8988T (cell line): ENCODE measurements around the gene GABRG3.

Experiments
- DNase-seq: peaks from one replicate; pipeline ENCODE4 v3.0.0; 2011

GABRG3 gene

DNA sequence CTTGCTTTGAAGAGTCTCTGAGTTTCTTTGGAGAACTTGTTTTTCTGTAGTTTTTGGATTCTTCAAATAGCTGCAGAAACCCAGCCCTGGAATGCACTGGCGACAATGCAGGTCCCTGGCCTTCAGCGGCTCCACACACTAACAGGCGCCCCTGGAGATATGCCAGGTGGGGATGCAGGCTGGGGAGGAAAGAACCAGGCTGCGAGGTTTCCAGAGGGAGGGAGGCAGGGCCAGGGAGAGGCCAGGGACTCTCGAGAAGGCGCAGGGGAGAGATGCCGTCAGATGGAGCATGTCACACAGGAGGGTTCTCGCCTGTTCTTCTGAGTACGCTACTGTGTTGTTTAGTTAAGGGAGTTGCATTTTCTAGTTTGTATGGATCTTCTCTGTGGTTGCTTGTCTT, 283.1 kb downstream of the GABRG3 start:
- DNase-seq, result no peak

DNA sequence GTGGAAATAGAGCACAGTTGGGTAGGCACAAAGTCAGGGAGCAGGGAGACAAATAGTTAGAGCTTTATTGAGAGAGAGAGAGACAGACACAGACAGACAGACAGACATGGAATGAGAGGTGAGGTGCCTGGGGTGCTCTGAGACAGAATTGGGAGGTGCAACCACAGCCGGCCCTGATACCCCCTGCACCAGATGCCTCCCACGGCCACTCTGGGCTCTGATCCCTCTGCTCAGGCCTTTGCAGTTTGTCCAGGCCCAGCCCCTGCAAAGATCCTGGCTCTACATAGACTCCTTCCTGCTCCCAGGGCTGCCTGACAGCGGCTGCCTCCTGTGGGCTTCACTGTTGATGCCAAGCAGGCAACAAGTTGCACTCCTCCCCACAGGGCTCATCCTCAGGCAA, 283.8 kb downstream of the GABRG3 start:
- no peak for DNase-seq

DNA sequence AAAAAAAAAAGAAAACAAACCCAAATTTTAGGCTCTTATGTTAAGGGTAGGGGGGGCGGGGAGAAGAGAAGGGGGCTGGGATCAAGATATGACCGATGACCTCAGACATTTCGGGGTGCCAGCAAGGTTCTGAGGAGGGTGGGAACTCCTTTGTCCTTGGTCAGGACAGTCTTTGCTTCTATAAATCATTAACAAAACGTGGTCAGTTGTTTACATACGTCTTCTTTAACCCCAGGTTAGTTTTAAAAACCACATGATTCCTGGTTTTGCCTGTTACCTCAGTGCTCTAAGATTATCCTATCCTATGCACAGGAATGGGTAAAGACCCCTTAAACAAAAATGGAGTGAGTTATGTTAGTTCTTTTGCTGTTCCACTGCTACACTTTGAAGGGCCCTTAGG, 285.5 kb downstream of the GABRG3 start:
- DNase-seq, result no peak

DNA sequence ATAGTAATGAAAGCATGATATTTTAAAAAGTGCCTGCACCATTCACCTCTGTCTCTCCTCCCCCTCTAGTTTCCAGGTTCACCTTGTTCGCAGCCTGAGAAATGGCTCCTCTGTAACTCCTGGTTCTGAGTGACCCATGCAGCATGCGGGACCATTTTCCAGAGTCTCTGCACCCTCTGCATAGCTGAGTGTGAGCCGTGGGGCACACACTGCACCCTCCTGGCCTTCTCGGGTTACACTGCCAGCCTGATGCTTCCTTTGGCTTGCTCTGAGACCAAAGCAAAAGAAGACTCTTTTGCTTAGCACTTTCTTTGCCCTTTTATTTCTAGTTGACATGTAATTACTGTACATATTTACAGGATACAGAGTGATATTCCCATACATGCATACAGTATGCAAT, 287.3 kb downstream of the GABRG3 start:
- DNase-seq, result no peak

DNA sequence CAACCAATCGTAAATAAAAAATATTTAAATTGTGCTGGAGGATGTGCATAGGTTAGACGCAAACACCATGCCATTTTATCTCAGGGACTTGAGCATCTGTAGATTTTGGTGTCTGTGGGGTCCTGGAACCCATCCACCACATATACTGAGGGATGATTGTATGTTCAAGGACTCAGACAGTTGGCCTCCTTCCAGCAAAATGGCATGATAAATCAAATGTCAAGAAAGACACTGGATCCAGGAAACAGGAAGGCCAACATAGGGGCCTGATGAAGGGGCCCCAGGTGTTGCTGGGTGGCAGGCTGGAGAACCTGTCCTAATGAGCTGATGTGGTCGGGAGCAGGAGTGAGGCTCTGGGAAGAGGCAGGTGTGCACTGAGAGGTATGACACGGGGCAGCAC, 289.5 kb downstream of the GABRG3 start:
- no peak for DNase-seq

DNA sequence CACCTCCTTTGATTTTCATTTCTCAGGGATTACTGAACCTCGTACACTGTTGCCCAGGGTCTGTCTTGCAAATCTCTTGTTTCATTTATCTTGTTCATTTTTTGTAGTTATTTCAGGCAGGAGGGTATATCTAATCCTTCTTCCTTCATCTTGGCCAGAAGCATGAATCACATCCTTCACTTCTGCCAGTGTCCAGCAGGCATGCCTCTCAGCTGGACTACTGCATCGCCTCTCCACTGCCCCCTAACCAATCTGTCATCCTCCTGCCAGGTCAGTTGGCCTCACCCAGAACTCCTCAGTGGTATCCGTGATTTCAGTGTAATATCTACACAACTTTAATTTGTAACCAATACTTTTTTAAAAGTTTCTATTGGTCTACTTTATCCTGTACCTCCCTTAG, 297.9 kb downstream of the GABRG3 start:
- DNase-seq, result no peak

DNA sequence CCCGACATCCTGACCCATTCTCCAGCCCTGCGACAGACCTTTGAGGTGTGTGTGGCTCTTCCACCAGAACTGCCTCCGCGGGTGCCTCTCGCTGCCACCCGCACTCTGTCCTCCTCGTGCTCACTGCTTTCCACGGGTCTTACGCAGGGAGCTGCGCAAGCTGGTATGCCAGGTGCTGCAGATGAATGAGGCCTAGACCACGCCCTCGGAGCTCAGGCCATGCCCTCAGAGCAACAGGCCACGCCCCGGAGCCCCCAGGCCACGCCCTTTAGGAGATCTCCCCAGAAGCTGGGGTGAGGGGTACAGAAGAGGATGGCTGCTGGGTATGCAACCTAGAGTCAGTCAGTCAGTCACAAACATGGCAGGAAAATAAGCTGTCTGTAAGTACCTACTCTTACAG, 300.3 kb downstream of the GABRG3 start:
- DNase-seq, result no peak

DNA sequence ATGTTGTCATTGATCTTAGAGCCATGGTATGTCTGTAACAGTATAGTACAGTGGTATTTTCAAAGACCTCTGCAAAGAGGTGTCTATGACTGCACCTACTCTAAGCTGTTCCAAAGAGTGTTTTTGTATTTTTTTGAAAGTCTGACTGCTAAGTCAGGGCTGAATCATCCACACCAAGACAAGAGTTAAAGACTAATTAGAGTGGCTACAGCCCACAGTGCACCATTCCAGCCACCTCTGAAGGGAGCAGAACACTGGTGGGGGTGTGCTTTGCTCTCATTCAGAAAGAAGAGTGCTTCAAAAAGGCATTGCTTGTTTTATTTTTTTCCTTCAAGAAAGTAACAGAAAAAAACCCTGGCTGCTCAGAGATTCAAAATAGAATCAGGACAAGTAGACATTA, 301.4 kb downstream of the GABRG3 start:
- no peak for DNase-seq

DNA sequence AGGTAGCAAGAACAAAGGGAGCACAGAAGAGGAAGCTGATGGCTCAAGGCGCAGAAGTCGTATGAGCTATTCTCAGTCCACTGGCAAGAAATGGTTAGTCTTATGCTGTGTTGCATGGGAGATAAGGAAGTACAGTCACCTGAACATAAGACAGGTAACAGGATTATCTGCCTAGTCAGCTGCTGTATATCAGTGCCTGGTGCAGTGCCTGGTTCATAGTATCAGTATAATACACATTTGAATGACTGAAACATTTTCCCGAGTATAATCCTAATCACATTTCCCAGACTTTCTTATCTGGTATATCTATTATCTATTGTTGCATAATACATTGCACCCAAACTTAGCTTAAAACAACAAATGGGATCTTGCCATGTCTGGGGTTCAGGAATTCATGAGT, 302.5 kb downstream of the GABRG3 start:
- no peak for DNase-seq

DNA sequence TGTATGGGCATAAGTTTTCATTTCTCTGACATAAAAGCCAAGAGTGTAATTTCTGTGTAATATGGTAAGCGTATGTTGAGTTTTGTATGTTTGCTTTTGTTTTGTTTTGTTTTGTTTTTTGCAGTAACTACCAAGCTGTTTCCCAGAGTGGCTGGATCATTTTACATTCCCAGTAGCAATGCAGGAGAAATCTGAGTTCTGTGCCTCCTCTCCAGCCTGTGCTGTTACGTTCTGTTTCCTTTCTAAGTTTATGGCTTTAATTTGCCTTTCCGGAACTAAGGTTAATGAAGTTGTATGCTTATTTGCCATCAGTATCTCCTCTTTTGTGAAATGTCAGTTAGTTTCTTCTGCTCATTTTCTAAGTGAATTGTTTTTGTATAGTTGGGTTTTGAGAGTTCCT, 307.8 kb downstream of the GABRG3 start:
- no peak for DNase-seq

DNA sequence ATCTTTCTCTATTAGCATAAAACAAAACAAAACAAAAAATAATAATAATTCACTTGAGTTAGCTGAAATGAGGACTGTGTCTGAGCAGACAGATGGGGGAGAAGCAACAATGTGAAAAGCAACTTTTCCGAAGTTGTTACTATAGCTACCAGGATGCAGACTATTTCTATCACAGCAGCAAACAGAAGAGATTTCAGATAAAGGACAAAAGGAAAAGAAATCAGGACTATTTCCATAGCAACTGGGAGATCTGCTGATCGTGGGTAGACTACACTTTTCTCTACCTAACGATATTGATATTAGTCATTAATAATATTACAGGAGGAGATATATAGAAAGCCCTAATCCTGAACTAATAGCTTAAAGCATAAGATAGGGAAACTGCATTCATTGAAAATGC, 321.7 kb downstream of the GABRG3 start:
- no peak for DNase-seq

DNA sequence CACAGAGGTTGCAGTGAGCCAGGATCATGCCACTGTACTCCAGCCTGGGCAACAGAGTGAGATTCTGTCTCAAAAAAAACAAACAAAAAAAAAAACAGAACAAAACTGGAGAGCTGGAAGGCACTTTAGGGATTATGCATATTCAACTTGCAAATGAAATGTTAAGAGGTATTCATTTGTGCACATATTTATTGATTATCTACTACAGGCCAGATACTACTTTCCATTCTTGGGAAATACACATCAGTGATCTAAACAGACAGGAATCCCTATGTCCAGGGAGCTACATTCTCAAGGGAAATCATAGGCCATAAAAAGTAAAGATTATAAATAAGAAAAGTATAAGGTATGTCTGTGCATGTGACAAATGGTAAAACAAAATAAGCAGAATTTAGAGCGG, 322.6 kb downstream of the GABRG3 start:
- no peak for DNase-seq

DNA sequence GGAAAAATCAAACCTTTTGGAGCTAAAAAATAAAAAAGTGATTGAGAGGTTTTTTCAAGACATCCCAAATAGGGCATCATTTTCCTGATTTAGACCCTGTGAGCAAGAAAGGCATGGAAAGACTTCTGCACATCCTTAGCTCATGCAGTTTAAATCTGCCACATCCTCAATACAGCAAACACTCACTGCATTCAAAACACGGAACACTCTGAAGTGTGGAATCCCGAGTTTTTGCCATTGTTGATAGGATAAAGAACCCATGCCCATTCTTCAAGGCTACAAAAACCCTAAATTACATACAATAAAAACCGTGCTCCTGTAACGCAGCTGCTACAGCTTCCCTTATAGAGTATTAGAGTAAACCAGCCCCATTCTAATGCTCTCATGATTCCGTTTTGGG, 346.8 kb downstream of the GABRG3 start:
- DNase-seq, result no peak

DNA sequence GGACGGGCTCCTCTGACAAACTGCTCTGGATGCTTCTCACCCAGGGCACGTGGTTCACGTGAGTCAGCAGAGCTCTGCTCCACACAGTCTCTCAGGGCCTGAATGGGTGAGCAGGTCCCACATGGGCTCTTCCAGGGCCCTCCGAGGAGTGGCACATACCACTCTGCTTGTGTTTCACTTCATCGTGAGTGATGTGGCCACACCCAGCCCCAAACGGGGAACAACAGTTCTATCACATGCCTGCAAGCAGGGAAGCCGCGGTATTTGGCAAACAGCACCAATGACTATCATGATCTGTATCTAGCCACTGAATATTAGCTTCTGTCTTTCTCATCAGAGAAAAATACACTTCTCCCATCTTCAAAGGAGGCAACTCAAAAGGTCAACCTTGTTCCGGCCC, 352.8 kb downstream of the GABRG3 start:
- no peak for DNase-seq

DNA sequence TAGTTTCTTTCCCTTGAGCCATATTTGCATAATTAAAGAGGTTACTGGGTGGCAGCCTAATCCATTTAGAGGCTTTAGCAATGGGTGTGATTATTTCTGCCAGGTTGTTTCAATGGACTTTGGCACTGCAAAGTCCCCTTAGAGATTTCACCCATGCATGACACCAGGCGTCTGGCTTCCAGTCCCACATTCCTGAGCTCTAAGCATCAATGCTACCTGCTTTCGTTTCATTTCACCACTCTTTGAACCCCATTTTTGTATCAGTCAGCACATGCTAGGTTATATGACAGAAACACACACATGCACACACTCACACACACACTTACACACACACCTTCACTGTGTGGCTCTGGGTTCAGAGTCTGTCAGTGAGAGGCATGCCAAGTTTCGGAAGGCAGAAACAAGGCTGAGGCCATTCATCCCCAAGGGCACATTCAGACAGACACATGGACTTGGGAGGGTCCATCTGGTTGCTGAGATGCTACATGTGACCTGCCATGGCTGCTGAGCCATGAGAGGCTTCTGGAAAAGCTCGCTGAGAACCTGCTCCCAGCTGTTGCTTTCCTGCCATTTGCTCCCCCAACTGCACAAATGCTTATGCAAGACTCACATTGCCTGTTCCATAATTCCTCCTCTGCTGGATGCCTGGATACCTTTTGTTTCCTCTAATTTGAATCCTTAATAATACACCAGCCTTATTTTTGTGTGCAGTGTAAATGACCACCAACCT, 354.1 kb downstream of the GABRG3 start:
- no peak for DNase-seq

DNA sequence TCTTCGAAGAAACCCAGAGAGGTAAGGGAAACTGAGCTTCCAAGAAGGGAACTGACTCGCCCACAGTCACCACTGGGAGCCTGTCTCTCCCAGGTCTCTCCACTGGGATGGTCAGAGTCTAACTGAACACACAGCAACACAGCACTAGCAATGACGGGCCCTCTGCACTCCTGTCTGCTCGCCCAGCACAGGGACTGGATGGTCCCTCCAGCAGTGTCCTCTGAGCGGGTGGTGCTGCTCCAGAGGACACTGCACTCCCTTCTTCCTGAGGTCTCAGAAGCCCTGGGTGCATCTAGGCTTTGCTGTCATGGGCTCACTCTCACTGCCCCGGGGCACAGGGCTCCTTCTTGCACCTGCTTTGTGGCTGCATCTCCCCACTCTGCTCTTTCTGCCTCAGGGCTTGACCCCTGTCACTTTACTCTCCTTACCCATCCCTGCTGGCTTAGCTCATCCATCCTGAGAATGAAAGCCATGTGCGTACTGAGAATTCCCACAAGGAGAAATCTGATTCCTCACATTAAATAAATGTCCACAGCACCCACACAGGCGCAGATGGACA, 356.6 kb downstream of the GABRG3 start:
- DNase-seq, result no peak

DNA sequence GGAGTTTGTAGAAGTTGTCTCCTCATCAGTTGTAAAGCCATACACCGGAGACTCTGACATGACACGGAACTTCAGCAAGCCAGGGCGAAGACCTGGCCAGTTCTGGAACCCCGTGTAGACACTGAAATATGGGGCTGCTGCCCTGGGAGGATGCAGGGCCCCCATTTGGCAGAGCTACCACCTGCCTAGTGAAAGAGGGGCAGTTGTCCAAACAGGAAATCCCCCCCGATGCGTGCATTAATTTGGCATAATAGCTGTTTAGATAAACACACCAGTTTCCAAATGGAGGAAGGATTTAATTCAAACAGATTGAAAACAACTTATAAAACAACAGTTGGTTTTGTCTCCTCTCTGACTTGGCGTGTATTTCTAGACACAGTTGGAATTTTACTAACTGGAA, 357.2 kb downstream of the GABRG3 start:
- no peak for DNase-seq

DNA sequence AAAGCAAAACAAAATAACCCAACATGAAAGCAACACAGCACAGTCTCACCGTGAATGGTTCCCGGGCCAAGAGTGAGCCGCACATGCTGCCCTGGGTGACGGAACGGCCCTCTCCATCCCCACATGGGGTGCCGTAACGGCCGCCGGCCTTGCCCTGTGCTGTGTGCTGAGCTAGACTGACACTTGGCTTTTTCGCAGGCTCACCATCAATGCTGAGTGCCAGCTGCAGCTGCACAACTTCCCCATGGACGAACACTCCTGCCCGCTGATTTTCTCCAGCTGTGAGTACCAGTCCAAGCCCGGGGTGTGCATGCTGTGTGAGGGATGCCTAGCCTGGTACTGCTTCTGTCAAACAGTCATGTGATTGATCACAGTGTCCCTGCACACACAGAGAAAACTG, 357.6 kb downstream of the GABRG3 start:
- DNase-seq, result no peak

DNA sequence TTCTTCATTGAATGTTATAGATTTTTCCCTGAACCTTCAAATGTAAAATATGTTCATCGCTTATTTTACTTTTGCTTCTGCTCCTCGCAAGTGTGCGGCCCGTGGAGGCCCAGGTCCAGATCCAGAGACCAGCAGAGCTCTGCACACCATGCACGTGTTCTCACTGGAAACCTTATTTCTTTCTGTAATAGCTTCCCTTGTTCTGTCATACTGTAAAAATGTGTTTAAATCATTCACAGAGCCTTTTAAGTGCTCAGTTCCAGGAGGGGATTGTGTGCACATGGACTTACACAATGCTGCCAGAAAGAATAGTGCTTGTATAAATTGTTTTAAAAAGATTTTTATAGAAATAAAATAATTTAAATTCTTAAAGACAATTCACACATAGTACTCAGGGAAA, 359.3 kb downstream of the GABRG3 start:
- no peak for DNase-seq

DNA sequence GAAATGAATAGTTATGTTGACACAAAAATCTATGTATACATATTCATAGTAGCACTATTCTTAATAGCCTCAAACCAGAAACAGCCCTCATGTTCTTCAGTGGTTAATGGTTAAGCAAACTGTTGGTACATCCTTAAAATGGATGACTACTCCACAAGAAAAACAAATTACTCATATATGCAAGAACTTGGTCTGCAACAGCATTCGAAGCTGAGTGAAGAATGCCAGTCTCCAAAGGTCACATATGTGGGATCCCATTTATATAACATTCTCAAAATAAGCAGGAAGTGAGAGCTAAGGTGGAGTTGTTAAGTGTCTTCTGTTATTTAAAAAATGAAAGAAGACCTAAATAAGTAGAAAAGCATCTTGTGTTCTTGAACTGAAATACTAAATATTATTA, 365.7 kb downstream of the GABRG3 start:
- DNase-seq, result no peak

DNA sequence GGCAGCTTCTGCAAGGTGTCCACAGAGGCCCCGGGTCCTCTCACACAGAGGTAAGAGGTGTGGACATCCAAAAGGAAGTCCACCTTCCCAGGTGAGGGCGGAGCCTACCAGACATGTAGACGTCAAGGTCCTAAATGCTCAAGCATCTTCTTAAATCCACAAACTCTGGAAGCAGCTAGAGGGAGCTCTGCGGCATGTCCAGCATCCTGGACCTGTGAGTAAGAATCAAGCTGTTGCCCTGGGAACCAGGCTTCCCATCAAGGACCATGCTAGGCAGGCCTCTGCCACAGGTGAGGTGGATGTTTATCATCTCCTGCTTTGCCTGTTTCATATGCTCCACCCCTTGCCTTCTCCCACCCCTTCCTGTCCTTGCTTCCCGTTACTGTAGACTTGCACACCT, 368.2 kb downstream of the GABRG3 start:
- DNase-seq, result no peak

DNA sequence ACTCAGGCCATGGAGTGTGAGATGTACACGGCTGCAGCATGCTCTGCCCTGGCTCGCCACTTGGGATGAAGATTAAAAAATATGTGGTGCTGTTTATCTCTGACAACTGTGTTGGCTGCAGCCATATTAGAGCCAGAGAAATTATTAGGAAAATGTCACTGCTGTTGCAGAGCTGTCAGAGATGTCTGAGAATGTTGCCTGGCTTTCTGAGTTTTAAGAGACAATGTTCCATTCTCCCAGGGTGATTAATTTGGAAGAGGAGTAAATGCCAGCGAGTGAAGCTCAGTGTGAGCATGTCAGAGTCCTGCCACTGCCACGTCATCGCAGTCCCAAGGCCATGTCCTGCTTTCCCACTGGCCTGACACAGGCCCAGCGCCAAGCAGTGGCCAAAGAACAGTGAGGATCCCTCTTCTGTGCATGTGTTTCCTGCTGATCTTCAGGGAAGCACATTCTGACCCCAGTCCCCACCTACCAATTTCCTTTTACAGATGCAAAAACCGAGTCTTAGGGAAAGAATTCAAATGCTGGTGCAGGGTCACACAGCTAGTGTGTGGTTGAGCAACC, 370.9 kb downstream of the GABRG3 start:
- DNase-seq, result no peak

DNA sequence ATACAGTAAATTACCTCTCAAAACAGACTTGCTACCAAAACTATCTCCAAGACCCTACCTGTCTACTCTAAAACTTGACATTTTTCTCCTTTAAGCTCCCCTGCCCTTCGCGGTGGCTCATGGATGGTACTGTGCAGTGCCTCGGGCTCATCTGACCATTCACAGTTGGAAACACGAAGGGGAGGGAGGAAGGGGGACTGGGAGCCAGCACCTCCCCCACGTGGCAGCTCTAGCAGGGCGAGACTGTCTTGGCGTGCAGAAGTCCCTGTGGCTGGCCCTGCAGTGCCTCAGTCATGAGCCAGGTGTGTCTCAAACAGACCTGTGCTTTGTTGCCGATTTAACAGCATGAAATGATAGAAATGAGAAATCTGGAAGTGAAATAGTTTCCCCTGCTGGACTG, 372.0 kb downstream of the GABRG3 start:
- no peak for DNase-seq

DNA sequence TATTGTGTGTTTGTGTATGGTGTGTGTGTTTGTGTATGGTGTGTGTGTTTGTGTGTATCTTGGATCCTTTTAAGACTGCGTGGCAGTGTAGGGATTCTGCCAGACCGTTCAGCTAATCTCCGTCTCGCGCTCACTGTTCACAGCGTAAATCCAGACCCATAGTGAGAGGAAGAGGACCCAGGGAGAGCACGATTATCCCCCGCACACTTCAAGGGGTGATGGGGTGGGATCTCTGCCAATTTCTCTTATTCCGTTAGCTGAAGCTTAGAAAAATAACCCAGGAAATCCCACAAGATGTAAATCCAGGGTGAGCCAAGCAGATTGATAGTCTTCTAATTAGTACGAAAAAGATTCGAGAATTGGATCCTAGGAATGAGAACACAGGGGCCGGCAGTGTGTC, 381.2 kb downstream of the GABRG3 start:
- DNase-seq, result no peak

DNA sequence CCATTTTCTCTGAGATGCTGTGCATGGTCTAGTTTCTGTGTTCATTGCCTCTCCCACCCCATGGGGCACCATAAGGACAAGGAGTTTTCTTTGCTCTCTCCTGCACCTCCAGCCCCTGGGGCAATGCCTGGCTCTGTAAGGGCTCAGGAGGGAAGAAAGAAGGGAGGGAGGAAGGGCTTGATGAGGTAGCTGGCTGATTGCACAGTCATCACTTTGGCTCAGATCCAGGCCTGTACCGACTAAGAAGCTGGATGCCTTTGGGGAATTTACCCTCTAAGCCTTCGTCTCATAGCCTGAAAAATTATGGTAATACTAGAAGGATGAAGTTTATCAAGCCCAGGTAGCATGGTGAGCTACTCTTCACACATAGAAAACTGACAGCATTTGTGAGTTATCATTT, 382.9 kb downstream of the GABRG3 start:
- no peak for DNase-seq
